Fibroblast of lung (primary cell): ENCODE measurements around the gene DDC. TPM values are rescaled to one million over a fixed set of nuclear protein-coding genes. Genes with fewer than 3 reads are reported as not detected.

Experiments
- DNase-seq, 2 donors: peaks; one replicate each; pipeline versions ENCODE4 v3.0.0 to v3.0.0-alpha.2; 2010; ENCODE audit warnings: low read depth in 2 of 2
- H2AFZ ChIP-seq: 2 replicates; pipeline ENCODE4 v1.5.1; 2012; ENCODE audit warnings: low read length, control low read depth, inconsistent platforms
- H3K27ac ChIP-seq: 2 replicates; pipeline ENCODE4 v1.5.1; 2011; ENCODE audit warnings: low read length, control low read depth; ENCODE audit not compliant: insufficient read depth
- H3K27me3 ChIP-seq: 2 replicates; pipeline ENCODE4 v1.5.1; 2011; ENCODE audit warnings: mild to moderate bottlenecking, low read length; ENCODE audit not compliant: control insufficient read depth, insufficient read depth
- H3K36me3 ChIP-seq: 2 replicates; pipeline ENCODE4 v1.5.1; 2011; ENCODE audit warnings: low read length; ENCODE audit not compliant: control insufficient read depth, insufficient read depth
- H3K4me1 ChIP-seq: 2 replicates; pipeline ENCODE4 v1.5.1; 2011; ENCODE audit warnings: low read length; ENCODE audit not compliant: control insufficient read depth, insufficient read depth; ENCODE audit errors: extremely low read depth
- H3K4me2 ChIP-seq: 2 replicates; pipeline ENCODE4 v1.5.1; 2011; ENCODE audit warnings: low read length, control low read depth; ENCODE audit not compliant: insufficient read depth; ENCODE audit errors: extremely low read depth
- H3K4me3 ChIP-seq, 4 experiments: fragments of 200-600 bp in 1 of 4; sonication (generic) in 1 of 4; replicated peaks in 1 of 4; 2 replicates each; pipeline ENCODE4 v1.5.1; 2011 to 2016; ENCODE audit warnings: low read length in 4 of 4, low read depth in 3 of 4, mild to moderate bottlenecking in 3 of 4, control low read depth in 2 of 4, inconsistent platforms in 1 of 4, mixed read lengths in 1 of 4; ENCODE audit not compliant: insufficient read depth in 1 of 4; ENCODE audit errors: control extremely low read depth in 1 of 4
- H3K79me2 ChIP-seq: 2 replicates; pipeline ENCODE4 v1.5.1; 2012; ENCODE audit warnings: mild to moderate bottlenecking, low read length, inconsistent platforms; ENCODE audit not compliant: control insufficient read depth, insufficient read depth
- H3K9ac ChIP-seq: 2 replicates; pipeline ENCODE4 v1.5.1; 2011; ENCODE audit warnings: mild to moderate bottlenecking, low read length, control low read depth; ENCODE audit not compliant: insufficient read depth
- H3K9me3 ChIP-seq: 2 replicates; pipeline ENCODE4 v1.5.1; 2012; ENCODE audit warnings: low read depth, low read length; ENCODE audit not compliant: control insufficient read depth, insufficient read depth
- H4K20me1 ChIP-seq: 2 replicates; pipeline ENCODE4 v1.5.1; 2011; ENCODE audit warnings: low read length; ENCODE audit not compliant: control insufficient read depth, insufficient read depth; ENCODE audit errors: extremely low read depth
- EZH2 ChIP-seq: IDR thresholded peaks from 2 replicates; pipeline ENCODE4 v1.5.1; 2012; ENCODE audit warnings: low read length, control low read depth, mild to moderate bottlenecking; ENCODE audit errors: missing control alignments
- polyA plus RNA-seq, 2 donors: library from polyadenylated mRNA; depleted of rRNA in 1 of 2; stranded (reverse) in 1 of 2; unstranded in 1 of 2; fragments of >200 nt; gene quantifications; 2 replicates each; pipeline ENCODE4 v1.2.1, GENCODE V29; 2011 to 2012; ENCODE audit warnings: missing spikeins in 1 of 2
- total RNA-seq: library from RNA; depleted of rRNA; stranded (reverse); fragments of >200 nt; gene quantifications from 2 replicates; pipeline ENCODE4 v1.2.1, GENCODE V29; 2014
- TF ChIP-seq, protein P1 (sequence below), 2 donors: IDR thresholded peaks in 1 of 2; conservative IDR thresholded peaks in 1 of 2; 1 replicate in 1 of 2; 2 replicates in 1 of 2; pipeline ENCODE4 v1.5.1; 2011 to 2012; ENCODE audit warnings: low read length in 2 of 2, control low read depth in 1 of 2, inconsistent platforms in 1 of 2, low read depth in 1 of 2, mild to moderate bottlenecking in 1 of 2

Gene DDC
- total and polyA plus RNA-seq, 2 donors (not counting 1 experiment from before 2014, with no cell fraction given): not detected

DNA sequence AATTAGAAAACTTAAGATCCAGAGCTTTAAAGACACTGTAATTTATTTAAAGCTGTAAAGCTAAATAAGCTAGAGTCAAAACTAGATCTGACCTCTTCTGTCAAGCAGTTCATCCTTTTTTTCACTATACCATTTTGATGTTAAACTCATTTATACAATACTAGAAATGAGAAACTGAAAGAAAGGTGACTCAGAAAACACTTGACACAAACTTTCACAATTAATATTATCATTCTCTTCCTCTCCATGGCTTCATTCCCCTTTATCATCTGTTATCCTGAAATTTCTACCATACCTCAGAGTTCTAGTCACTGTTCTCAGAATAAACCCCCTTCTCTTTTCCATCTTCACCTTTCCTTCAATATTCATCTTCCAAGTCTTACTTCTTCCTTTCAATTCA lies 116.4 kb downstream of the DDC start:
- Histone ChIP-seq H4K20me1 (no peaks in the 10 kb centered on the region), H3K79me2 (peaks cover 8% of the 10 kb centered on the region), H2AFZ (no peak overlapping the region), H3K9ac (no peak overlapping the region), H3K27me3 (no peaks in the 10 kb centered on the region), H3K4me3 (no peak overlapping the region), H3K27ac (no peak overlapping the region), H3K4me2 (no peak overlapping the region), H3K4me1 (no peaks in the 10 kb centered on the region), H3K9me3 (no peaks in the 10 kb centered on the region), H3K36me3 (no peaks in the 10 kb centered on the region)
- TF ChIP-seq, protein P1, sequence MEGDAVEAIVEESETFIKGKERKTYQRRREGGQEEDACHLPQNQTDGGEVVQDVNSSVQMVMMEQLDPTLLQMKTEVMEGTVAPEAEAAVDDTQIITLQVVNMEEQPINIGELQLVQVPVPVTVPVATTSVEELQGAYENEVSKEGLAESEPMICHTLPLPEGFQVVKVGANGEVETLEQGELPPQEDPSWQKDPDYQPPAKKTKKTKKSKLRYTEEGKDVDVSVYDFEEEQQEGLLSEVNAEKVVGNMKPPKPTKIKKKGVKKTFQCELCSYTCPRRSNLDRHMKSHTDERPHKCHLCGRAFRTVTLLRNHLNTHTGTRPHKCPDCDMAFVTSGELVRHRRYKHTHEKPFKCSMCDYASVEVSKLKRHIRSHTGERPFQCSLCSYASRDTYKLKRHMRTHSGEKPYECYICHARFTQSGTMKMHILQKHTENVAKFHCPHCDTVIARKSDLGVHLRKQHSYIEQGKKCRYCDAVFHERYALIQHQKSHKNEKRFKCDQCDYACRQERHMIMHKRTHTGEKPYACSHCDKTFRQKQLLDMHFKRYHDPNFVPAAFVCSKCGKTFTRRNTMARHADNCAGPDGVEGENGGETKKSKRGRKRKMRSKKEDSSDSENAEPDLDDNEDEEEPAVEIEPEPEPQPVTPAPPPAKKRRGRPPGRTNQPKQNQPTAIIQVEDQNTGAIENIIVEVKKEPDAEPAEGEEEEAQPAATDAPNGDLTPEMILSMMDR (conservative IDR thresholded peaks at IDR 0.05 in 1 of 2, IDR thresholded peaks at IDR 0.05 in 1 of 2; ENCODE audit: low read depth in 1 of 2, low read length in 2 of 2): no peak
- TF ChIP-seq EZH2: no peak
- no peak for DNase-seq

DNA sequence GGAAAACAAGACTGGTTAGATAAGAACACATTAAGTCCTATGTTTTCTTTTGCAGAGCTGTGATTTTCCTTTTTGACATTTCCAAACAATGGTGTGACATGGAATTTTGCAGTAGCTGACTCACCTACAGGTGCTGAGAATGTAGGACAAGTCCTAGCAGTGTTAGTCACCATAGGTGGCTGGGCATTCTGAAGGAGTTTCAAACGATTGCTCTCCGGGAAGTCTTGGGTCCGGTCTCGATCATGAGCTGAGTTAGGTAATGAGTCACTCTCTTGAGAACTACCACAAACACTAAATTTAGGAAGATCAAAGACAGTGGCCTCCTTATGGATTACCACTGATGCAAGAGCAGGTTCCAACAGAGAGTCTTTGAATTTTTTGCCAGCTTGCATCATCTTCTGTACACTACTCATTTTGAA lies 118.7 kb downstream of the DDC start:
- no peaks in the 10 kb centered on the region for H4K20me1 ChIP-seq
- no peaks in the 10 kb centered on the region for H3K36me3 ChIP-seq
- no peak overlapping the region for H3K9ac ChIP-seq
- H3K27me3 ChIP-seq: no peaks in the 10 kb centered on the region
- no peak overlapping the region for H2AFZ ChIP-seq
- peak; percentile 72 to 96 for DNase-seq
- H3K9me3 ChIP-seq: no peaks in the 10 kb centered on the region
- no peaks in the 10 kb centered on the region for H3K4me1 ChIP-seq
- TF ChIP-seq, protein P1 (conservative IDR thresholded peaks at IDR 0.05 in 1 of 2, IDR thresholded peaks at IDR 0.05 in 1 of 2; ENCODE audit: low read depth in 1 of 2, low read length in 2 of 2): no peak
- TF ChIP-seq EZH2: no peak
- H3K79me2 ChIP-seq: peaks cover 8% of the 10 kb centered on the region
- no peak overlapping the region for H3K4me2 ChIP-seq
- H3K4me3 ChIP-seq: no peak overlapping the region
- no peak overlapping the region for H3K27ac ChIP-seq

DNA sequence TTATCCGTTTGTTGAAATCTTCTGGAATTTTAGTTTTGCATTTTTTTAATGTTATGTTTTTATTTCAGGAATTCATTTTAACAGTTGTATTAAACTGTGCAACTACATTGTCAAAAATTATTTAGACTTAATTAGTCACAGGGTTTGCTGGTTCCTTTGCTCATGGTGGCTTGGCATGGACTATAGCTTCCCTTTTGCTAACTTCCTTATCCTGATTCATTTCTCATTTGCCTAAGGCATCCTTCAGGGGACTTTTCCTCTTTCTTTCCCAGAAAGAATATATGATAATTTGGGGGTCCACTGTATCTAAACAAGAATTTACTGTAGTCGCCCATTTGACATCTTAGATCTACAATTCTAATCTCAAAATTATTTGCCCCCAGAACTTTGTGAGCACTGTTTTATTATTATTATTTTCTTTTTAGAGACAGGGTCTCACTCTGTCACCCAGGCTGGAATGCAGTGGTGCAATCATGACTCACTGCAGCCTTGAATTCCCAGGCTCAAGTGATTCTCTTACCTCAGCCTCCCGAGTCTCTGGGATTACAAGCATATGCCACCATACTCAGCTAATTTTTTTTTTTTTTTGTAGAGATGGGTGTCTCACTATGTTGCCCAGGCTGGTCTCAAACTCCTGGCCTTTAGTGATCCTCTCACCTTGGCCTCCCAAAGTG lies 128.9 kb downstream of the DDC start:
- H3K27me3 ChIP-seq: no peaks in the 10 kb centered on the region
- H3K9me3 ChIP-seq: no peaks in the 10 kb centered on the region
- H2AFZ ChIP-seq: no peak overlapping the region
- DNase-seq: peak; percentile 70 to 74
- no peak overlapping the region for H3K9ac ChIP-seq
- H3K27ac ChIP-seq: peak overlapping the region; percentile 48
- no peak for TF ChIP-seq EZH2
- TF ChIP-seq, protein P1 (conservative IDR thresholded peaks at IDR 0.05 in 1 of 2, IDR thresholded peaks at IDR 0.05 in 1 of 2; ENCODE audit: low read depth in 1 of 2, low read length in 2 of 2): no peak
- H4K20me1 ChIP-seq: no peaks in the 10 kb centered on the region
- peaks cover 5% of the 10 kb centered on the region for H3K4me1 ChIP-seq
- H3K79me2 ChIP-seq: no peaks in the 10 kb centered on the region
- no peak overlapping the region for H3K4me2 ChIP-seq
- H3K36me3 ChIP-seq: no peaks in the 10 kb centered on the region
- H3K4me3 ChIP-seq: no peak overlapping the region
